Myocyte (in vitro differentiated cells): ENCODE data around the gene CEP55. TPM values are rescaled to one million over a fixed set of nuclear protein-coding genes. Genes with fewer than 3 reads are reported as not detected.

Experiments used
- DNase-seq: peaks from one replicate; pipeline ENCODE4 v3.0.0-alpha.2; 2012; ENCODE audit warnings: low read depth
- total RNA-seq: library from RNA; depleted of rRNA; stranded (reverse); fragments of >200 nt; gene quantifications from 2 replicates; pipeline ENCODE4 v1.2.3, GENCODE V29; 2014

Gene CEP55
- total RNA-seq, 1 donor from 2014 or later, result 2.1 TPM

DNA sequence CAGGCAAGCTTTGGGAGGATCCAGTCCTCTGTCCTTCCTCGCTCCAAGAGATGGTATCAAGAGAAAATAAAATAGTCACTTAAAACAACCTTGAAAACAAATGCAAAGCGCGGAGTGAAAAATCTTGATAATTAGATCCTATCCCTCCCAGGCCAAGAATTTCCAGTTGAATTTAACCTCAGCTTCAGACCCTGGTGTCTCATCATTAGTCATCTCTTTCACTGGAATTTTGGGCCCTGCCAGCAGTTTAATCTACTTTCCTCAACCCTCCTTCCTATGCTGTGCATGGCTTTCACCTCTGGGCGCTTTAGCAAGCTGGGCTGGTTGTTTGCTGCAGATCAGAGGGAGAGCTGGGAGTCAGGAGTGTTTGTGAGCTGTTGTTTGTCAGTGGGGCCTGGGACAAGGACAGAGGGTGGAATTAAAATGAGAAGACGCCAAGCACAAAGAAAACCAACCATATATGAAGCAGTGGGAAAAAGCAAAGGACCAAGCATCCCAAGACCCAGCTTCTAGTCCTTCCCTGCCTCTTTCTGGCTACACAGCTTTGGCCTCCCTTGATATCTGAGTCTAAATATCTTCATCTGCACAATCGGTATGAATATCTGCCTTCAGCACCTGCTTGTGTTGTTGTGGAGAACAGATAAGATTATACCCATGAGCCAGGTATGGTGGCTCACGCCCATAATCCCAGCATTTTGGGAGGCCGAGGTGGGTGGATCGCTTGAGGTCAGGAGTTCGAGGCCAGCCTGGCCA is 27.8 kb upstream of the CEP55 start:
- peak; percentile 90 for DNase-seq

DNA sequence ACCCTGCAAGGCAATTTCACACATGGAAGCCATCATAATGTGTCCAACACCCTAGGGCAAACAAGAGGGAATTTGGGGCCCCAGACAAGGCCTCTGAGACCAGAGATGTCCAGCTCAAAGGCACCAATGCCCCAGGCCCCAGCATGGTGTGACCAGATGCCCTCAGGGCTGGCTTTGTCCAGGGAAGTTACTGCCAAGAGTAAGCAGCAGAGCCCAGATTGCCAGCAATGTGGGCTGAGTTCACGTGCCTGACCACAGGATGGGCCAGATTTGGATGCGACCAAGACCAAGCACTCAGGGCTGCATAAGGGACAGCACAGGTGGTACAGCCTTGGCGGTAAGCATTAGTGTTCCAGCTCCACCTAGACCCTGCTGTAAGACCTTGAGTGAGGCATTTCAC is 27.0 kb upstream of the CEP55 start:
- DNase-seq, result peak; percentile 96

- DNase-seq, result peak; percentile 76
Measured at GRCh38 chr10:93471110-93471651, 25.2 kb upstream of the CEP55 start.

DNA sequence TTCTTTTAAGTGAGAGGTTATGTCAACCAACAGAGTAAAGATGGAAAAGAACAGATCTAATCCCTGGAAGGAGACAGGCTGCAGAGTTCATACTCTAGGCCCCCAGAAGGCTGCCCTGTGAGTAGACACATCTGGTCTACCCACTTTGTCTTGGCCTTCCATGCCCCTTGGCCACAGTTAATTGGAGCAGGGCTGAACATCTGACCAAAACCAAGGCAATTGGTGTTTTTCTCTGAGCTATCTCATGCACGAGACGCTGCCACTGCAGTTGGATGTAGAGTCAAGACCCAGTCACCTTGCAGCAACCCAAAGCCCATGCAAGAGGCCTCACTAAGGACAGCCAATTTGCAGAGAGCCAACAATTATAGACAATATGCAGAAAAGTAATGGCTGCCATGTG is 23.3 kb upstream of the CEP55 start:
- DNase-seq, result no peak

DNA sequence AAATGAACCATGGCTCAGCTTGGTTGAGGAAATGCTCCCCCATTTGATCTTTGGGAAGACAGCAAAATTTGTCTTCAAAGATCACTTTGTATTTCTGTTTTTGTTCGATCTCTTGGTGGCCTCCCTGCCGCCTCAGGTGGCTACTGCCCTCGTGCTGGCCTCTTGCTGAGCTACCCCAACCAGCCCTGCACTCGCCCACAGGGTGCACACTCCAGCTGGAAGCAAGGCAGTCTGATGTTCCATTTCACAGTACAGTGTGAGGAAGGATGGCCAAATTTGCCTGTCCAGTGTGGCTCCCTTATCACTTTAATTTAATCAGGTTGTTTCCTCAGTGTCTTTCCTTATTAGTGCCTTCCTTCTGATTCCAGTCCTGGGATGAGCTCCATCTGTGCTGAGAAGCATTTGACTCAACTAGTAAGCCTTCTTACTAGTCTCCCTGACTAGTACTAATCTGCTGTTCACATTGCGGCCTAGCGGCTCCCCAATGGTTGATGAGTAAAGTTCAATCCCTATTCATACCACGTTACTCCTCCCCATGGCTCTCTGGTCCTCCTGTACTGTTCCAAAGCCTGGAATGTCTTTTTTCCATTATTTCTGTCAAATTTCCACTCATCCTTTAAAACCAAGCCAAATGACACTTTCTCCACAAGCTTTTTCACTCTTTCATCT is 22.5 kb upstream of the CEP55 start:
- no peak for DNase-seq

DNA sequence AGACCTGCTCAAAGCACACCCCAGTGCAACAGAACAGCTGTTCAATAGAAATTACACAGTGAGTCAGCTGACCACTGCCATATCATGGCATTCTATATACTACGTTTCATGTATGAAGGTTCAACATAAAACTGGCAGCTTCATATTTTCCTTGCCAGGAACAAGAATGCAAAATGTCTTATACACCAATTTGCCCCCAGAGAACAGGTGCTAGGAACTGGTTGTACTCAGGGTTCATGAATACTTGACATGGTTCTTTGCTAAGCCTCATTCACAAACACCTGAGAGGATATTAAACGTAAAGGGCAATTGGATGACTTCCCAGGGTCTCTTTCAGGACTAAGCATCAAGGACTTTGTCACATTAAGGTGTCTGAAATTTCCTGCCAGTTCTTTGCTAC is 21.2 kb upstream of the CEP55 start:
- DNase-seq, result no peak

DNA sequence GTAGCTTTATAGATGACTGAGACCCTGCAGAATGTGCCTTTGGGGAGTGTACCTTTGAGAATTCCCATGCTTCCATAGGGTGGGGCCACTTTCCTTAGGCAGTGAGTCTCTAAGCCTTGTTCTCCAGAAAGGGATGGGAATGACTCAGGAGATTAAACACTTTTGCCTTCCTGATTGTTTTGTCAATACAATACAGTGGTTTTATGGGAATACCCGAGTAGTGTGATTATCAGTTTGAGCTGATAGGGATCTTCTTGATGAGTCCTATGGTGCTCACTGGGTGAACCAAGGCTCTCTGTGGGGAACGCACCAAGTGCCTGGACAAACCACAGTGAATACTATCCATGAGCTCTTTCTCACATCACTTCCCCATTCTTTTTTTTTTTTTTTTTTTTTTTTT is 20.5 kb upstream of the CEP55 start:
- DNase-seq, result no peak

DNA sequence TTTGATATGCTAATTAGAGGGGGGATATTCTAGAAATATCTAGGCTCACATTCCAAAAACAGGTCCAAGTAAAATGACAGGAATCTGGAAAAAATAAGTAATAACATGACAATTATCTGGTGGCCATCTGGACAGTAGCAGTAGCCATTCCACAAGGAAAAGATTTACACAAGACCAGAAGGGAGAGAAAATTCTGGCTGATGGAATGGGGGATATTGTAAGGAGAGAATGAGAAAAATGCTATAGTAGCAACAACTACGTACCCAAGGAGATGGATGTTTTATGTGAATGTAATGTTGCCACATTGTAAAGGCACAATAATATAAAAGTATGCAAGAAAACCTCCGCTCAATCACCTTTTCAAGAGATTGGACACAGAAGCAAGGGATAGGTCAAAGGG is 19.7 kb upstream of the CEP55 start:
- no peak for DNase-seq

GRCh38 chr10:93478873-93479272 is 17.5 kb upstream of the CEP55 start:
- DNase-seq, result no peak

DNA sequence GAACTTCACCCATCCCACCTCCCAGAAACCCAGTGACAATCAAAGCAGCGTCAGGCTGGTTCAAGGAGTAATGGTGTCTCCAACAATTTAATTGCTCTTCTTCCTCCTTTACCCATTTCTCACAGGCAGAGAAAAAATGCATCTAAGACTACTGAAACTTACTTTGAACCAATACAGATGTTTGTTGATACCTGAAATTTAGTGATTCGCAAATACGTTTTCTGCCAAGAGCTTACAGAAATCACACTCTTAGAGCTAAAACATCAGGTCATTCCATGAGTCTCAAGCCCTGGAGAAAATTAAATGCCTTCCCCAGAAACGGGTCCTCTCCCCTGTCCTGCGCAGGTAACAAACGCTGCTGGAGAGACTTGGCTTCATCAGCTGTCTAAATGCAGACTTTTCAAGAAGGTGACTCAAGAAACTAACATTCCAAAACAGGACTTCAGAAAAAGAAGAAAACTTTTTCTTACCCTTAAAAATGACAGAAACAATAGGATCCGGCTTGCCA is 14.7 kb upstream of the CEP55 start:
- DNase-seq, result no peak

DNA sequence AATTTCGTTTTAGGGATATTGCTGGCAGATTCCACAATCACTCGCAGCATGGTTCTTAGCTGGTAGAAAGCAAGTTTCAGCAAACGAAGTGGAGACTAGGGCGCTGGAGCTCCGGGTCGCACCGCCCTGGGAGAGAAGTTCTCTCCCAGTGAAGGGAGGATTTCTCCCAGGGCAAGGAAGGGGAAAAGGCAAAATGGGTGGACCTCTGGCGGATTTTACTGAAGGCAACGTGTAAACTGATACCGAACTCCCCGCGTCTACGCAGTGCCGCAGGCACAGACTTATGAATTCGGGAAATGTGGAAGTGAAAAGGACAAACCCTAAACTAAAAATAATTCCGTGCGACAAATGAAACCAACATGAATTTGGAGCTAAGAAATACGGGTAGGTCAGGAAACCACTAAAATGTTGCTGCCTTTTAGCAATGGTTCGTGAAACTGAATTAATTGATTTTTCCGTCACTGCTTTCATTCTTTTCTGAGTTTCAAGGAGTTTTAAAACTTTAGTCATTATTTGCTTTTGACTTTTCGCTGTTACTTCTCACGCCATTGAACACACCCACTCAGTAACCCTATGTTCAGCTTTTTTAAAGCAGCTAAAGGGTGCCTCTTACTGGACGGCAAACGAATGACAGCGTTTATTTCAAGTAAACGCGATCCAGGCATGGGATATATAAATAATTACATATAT is 14.1 kb upstream of the CEP55 start, which contains the start of gene MYOF:
TSS of gene MYOF (minus strand) at position 190 of the 690 bp plus-strand sequence. CDS start at position 50, 140 bp downstream.
- DNase-seq, result peak; percentile 93

DNA sequence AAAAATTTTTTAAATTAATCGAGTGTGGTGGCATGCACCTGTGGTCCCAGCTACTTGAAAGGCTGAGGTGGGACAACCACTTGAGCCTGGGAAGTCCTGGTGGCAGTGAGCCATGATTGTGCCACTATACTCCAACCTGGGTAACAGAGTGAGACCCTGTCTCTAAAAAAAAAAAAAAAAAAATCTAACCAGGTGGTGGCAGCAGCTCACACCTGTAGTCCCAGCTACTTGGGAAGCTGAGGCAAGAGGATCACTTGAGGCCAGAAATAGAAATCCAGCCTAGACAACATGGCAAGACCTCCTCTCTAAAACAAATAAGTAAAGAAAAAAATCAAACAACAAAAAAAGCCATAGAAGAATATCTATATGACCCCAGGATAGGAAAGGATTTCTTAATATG is 10.7 kb upstream of the CEP55 start:
- no peak for DNase-seq

- DNase-seq, result peak; percentile 96
Measured at GRCh38 chr10:93488956-93489528, 7.4 kb upstream of the CEP55 start.

DNA sequence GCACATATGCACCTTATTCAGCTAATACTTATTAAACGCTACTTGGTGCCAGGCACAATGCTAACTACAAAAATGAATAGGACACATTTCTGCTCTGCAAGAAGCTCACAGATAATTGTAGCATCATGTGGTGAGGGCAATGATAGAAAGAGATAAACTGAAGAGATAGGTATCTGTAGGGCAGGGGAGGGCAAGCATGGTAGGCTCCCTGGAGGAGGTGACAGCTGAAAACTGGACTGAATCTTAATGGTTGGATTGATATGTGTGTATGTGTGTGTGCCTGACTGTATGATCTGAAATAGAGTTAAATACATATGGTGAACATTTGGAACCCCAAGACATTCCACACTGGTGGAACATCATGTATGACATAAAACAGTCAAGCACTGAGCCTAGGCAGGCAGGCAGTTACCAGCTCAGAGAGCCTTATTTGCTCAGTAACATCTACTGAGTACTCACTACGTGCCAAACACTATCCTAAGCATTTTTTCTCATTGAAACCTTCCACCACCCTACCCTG is 4.8 kb upstream of the CEP55 start:
- no peak for DNase-seq

GRCh38 chr10:93493162-93493561 is 3.2 kb upstream of the CEP55 start:
- no peak for DNase-seq

GRCh38 chr10:93494494-93494893 is 1.9 kb upstream of the CEP55 start:
- DNase-seq, result no peak

DNA sequence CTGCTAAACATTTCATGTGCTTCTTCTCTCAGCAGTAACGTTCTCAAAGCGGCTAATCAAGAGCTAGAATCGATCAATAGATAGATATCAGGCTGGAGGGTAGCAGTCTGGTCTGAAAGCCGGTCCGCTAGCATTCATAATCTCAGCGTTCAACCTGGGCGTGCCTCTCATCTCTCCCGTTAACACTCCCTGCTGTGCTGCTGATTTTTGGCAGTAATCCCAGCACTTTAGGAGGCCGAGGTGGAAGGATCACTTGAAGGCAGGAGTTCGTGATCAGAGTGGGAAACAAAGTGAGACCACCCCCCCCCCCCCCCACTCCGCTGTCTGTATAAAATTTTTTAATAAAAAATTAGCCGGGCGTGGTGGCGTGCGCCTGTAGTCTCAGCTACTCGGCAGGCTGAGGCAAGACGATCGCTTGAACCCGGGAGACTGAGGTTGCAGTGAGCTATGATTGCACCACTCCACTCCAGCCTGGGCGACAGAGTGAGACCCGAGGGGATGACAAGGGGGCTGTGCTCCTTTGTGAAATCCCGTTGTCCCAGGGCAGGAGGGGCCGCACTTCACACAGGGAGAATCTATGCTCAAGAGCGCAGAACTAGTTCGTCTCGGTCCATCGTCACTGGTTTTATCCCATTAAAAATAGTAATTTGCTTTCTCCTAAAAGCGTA is 624 bp upstream of the CEP55 start:
- peak; percentile 56 for DNase-seq

GRCh38 chr10:93498166-93498565 is 1.8 kb downstream of the CEP55 start:
- DNase-seq, result no peak

GRCh38 chr10:93501650-93502049 is 5.2 kb downstream of the CEP55 start:
- no peak for DNase-seq

- DNase-seq, result peak; percentile 83
Measured at GRCh38 chr10:93503075-93503474, 6.7 kb downstream of the CEP55 start.

GRCh38 chr10:93505075-93505474 is 8.7 kb downstream of the CEP55 start:
- no peak for DNase-seq
